ENCODE data around the gene ZMIZ2.
"Not testable (repeated sequence)": the region's sequence is repeated elsewhere in the genome, so short reads cannot be mapped to it uniquely, and the experiment has no call there.

Gene ZMIZ2

DNA sequence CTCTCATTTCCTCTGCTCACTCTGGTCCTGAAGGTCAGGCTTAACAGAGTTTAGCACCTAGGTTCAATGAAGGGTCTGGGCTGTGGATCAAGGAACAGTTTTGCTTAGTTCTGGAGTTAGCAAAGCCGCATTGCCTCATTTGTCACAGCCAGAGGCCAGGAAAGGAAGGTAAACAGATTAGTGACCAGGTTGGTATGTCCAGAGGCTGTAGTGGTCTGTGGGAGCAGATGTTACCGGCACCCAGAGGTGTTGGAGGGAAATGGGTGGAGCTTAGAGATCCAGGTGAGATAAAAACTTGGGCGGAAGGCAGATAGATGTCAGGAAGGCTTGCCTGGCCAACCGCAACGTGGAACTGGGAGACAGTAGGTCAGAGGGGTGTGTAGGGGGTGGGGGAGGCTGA lies 36.6 kb upstream of the ZMIZ2 start:
- peaks cover 21% of the 10 kb centered on the region for H3K36me3 ChIP-seq (replicated peaks)
- in situ Hi-C loops (cut with HindIII; ENCODE audit: low pct_ligation_motif_present, low sequenced_read_pairs): no loop called here
- no peak overlapping the region for H3K4me3 ChIP-seq (ENCODE audit: low read depth, low read length)
- TF ChIP-seq, protein P1, sequence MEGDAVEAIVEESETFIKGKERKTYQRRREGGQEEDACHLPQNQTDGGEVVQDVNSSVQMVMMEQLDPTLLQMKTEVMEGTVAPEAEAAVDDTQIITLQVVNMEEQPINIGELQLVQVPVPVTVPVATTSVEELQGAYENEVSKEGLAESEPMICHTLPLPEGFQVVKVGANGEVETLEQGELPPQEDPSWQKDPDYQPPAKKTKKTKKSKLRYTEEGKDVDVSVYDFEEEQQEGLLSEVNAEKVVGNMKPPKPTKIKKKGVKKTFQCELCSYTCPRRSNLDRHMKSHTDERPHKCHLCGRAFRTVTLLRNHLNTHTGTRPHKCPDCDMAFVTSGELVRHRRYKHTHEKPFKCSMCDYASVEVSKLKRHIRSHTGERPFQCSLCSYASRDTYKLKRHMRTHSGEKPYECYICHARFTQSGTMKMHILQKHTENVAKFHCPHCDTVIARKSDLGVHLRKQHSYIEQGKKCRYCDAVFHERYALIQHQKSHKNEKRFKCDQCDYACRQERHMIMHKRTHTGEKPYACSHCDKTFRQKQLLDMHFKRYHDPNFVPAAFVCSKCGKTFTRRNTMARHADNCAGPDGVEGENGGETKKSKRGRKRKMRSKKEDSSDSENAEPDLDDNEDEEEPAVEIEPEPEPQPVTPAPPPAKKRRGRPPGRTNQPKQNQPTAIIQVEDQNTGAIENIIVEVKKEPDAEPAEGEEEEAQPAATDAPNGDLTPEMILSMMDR (IDR thresholded peaks at IDR 0.05; ENCODE audit: low read depth, low read length, missing control alignments): no peak
- H3K27ac ChIP-seq: no peak overlapping the region
- H3K27me3 ChIP-seq (replicated peaks): no peaks in the 10 kb centered on the region
- DNase-seq: no peak

DNA sequence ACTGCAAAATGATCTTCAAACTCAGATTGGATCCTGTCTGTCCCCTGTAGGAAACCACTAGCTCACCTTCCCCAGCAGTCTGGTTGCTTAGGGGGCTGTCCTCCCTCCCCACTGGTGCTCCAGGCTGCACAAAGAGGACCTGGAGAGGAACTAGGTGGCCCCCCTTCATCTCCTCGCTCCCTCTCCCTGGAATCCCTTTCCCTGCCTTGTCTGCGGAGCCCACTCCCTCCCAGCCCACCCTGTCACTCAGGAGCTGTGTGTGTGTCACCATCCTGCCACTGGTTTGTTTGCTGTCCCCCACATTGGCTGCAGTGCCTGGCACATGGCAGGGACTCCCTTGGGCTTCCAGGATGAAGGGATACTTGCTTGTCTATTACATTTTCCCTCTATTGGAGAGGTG lies 35.5 kb upstream of the ZMIZ2 start:
- Histone ChIP-seq H3K27ac (no peak overlapping the region), H3K27me3 (replicated peaks) (no peaks in the 10 kb centered on the region), H3K4me3 (ENCODE audit: low read depth, low read length) (no peak overlapping the region), H3K36me3 (replicated peaks) (peaks cover 10% of the 10 kb centered on the region)
- DNase-seq: no peak
- in situ Hi-C loops (cut with HindIII; ENCODE audit: low pct_ligation_motif_present, low sequenced_read_pairs): no loop called here
- TF ChIP-seq, protein P1 (IDR thresholded peaks at IDR 0.05; ENCODE audit: low read depth, low read length, missing control alignments): no peak

DNA sequence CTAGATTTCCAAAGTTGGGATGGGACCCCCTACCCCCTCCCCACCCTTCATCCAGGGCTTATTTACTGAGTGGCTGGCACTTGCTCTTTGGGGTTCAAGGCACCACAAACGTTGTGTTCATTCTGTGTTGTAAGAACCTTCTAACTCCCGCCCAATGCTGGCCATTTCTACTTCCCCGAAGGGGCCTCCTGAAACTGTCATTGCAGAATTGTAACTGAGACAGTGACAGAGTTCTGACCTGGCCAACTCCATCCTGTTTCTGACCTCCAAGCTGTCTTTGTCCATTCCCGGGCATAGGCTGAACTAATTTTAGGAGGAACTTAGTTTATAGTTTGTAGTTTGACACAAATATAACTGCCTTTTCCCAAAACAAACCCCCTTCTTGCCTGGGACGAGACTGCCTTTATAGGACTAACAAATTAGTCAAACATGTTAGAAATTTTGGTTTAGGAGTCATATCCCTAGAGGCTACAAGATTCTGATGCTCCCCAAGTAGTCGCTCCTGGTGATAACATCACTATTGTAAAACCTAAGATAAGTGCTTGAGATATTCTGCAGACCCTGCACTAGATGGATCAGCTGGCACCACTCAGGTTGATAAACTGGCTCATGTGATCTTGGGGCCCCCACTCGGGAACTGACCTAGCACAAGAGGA lies 34.8 kb upstream of the ZMIZ2 start:
- no peak for DNase-seq
- Histone ChIP-seq H3K27me3 (replicated peaks) (no peaks in the 10 kb centered on the region), H3K36me3 (replicated peaks) (peaks cover 10% of the 10 kb centered on the region), H3K4me3 (ENCODE audit: low read depth, low read length) (no peak overlapping the region), H3K27ac (no peak overlapping the region)
- in situ Hi-C loops (cut with HindIII; ENCODE audit: low pct_ligation_motif_present, low sequenced_read_pairs): no loop called here
- TF ChIP-seq, protein P1 (IDR thresholded peaks at IDR 0.05; ENCODE audit: low read depth, low read length, missing control alignments): no peak

DNA sequence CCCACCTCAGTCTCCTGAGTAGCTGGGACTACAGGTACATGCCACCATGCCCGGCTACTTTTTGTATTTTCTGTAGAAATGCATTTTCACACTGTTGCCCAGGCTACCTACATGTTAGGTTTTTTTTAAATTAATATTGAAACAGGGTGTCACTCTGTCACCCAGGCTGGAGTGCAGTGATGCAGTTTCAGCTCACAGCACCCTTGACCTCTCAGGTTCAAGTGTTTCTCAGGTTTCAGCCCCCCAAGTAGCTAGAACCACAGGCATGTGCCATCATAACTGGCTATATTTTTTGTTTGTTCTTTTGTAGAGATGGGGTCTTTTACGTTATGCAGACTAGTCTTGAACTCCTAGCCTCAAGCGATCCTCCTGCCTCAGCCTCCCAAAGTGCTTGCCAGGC lies 32.4 kb upstream of the ZMIZ2 start:
- Histone ChIP-seq H3K36me3 (replicated peaks) (no peaks in the 10 kb centered on the region), H3K4me3 (ENCODE audit: low read depth, low read length) (no peak overlapping the region), H3K27ac (no peak overlapping the region), H3K27me3 (replicated peaks) (no peaks in the 10 kb centered on the region)
- in situ Hi-C loops (cut with HindIII; ENCODE audit: low pct_ligation_motif_present, low sequenced_read_pairs): no loop called here
- no peak for DNase-seq
- TF ChIP-seq, protein P1 (IDR thresholded peaks at IDR 0.05; ENCODE audit: low read depth, low read length, missing control alignments): no peak

DNA sequence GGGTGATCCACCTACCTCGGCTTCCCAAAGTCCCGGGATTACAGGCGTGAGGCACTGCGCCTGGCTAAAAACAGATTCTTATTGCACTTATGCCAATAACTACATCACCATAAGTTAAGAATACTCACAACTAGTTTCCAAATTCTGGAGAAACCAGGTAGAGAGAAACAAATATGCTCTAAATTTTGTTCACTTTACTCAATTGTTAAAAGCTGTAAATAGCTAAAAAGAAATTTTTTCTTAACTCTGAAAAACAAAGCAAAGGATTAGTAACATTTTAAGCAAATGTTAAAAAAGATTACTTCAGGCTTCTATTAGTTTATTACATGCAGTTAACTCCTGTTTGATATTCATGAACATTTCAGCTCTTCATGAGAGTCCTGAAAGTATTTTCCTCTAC lies 28.3 kb upstream of the ZMIZ2 start:
- no peak overlapping the region for H3K4me3 ChIP-seq (ENCODE audit: low read depth, low read length)
- H3K36me3 ChIP-seq (replicated peaks): no peaks in the 10 kb centered on the region
- no peaks in the 10 kb centered on the region for H3K27me3 ChIP-seq (replicated peaks)
- H3K27ac ChIP-seq: no peak overlapping the region
- in situ Hi-C loops (cut with HindIII; ENCODE audit: low pct_ligation_motif_present, low sequenced_read_pairs): no loop called here
- TF ChIP-seq, protein P1 (IDR thresholded peaks at IDR 0.05; ENCODE audit: low read depth, low read length, missing control alignments): no peak
- no peak for DNase-seq

DNA sequence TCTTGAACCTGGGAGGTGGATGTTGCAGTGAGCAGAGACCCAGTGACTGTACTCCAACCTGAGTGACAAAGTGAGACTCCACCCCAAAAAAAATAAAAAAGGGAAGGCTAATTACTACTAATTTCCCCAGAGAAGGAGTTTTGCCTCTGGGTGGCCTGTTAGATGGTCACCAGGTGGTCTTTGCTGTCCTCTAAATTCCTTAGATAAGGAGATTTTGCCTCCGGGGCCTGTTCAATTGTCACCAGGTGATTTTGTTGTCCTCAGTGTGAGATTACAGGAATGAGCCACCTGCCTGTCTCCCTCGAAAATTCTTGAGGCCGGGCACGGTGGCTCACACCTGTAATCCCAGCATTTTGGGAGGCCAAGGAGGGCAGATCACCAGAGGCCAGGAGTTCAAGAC lies 24.4 kb upstream of the ZMIZ2 start:
- no peaks in the 10 kb centered on the region for H3K27me3 ChIP-seq (replicated peaks)
- DNase-seq: no peak
- TF ChIP-seq, protein P1 (IDR thresholded peaks at IDR 0.05; ENCODE audit: low read depth, low read length, missing control alignments): no peak
- no peaks in the 10 kb centered on the region for H3K36me3 ChIP-seq (replicated peaks)
- no peak overlapping the region for H3K27ac ChIP-seq
- H3K4me3 ChIP-seq (ENCODE audit: low read depth, low read length): no peak overlapping the region
- in situ Hi-C loops (cut with HindIII; ENCODE audit: low pct_ligation_motif_present, low sequenced_read_pairs): no loop called here

DNA sequence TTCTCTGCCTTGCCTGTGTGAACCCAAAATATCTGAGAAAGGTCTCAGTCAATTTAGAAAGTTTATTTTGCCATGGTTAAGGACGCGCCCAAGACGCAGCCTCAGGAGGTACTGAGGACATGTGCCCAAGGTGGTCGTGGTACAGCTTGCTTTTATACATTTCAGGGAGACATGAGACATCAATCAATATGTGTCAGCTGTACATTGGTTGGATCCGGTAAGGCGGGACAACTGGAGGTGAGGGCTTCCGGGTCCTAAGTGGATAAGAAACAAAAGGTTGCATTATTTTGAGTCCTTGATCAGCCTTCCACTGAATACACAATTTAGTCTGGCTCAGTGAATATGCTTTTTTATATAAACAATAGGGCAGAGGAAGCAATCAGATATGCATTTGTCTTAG lies 22.4 kb upstream of the ZMIZ2 start:
- H3K36me3 ChIP-seq (replicated peaks); DNase-seq; H3K27ac ChIP-seq; H3K27me3 ChIP-seq (replicated peaks); H3K4me3 ChIP-seq (ENCODE audit: low read depth, low read length); in situ Hi-C loops (cut with HindIII; ENCODE audit: low pct_ligation_motif_present, low sequenced_read_pairs): not testable (repeated sequence)
